NCI-H510A treated with DMSO at 0.1 percent for 48 hours (cell line): Measurements from ENCODE around the gene PCCA.
"Not testable (repeated sequence)": the region's sequence is repeated elsewhere in the genome, so short reads cannot be mapped to it uniquely, and the experiment has no call there.

Experiments
- DNase-seq: peaks from one replicate; lab custom pipeline; 2025; lab: John Stamatoyannopoulos, UW

PCCA gene

GRCh38 chr13:100088644-100089464 lies at the start of gene PCCA:
Gene PCCA (plus strand): TSS chr13:100089093. CDS start chr13:100089121, 28 bp downstream.
- peak; percentile 86 for DNase-seq

- peak; percentile 40 for DNase-seq
Observed at GRCh38 chr13:100039740-100040139, 49.2 kb upstream of the PCCA start.

- peak; percentile 26 for DNase-seq
Observed at GRCh38 chr13:100040196-100040595, 48.7 kb upstream of the PCCA start.

GRCh38 chr13:100044936-100045335 lies 44.0 kb upstream of the PCCA start:
- DNase-seq = no peak

- DNase-seq = no peak
Observed at GRCh38 chr13:100045355-100045754, 43.5 kb upstream of the PCCA start.

- DNase-seq = no peak
Observed at GRCh38 chr13:100051070-100051469, 37.8 kb upstream of the PCCA start.

- no peak for DNase-seq
Observed at GRCh38 chr13:100059827-100060226, 29.1 kb upstream of the PCCA start.

GRCh38 chr13:100063333-100063732 lies 25.6 kb upstream of the PCCA start:
- DNase-seq = no peak

- DNase-seq = no peak
Observed at GRCh38 chr13:100063906-100064305, 25.0 kb upstream of the PCCA start.

GRCh38 chr13:100068133-100068931 lies 20.6 kb upstream of the PCCA start:
- DNase-seq = no peak

- no peak for DNase-seq
Observed at GRCh38 chr13:100069278-100069677, 19.6 kb upstream of the PCCA start.

GRCh38 chr13:100075700-100076587 lies 12.9 kb upstream of the PCCA start:
- no peak for DNase-seq

- DNase-seq = not testable (repeated sequence)
Observed at GRCh38 chr13:100079003-100079402, 9.9 kb upstream of the PCCA start.

GRCh38 chr13:100083401-100083800 lies 5.5 kb upstream of the PCCA start:
- DNase-seq = not testable (repeated sequence)

GRCh38 chr13:100088273-100088643 lies 635 bp upstream of the PCCA start:
- DNase-seq = no peak

GRCh38 chr13:100089465-100090032 lies 656 bp downstream of the PCCA start:
- DNase-seq = no peak

- DNase-seq = no peak
Observed at GRCh38 chr13:100090861-100091260, 2.0 kb downstream of the PCCA start.

GRCh38 chr13:100091391-100091790 lies 2.5 kb downstream of the PCCA start:
- no peak for DNase-seq

GRCh38 chr13:100092273-100092672 lies 3.4 kb downstream of the PCCA start:
- not testable (repeated sequence) for DNase-seq

GRCh38 chr13:100095498-100095897 lies 6.6 kb downstream of the PCCA start:
- DNase-seq = no peak

- DNase-seq = no peak
Observed at GRCh38 chr13:100096526-100096925, 7.6 kb downstream of the PCCA start.

GRCh38 chr13:100097821-100098220 lies 8.9 kb downstream of the PCCA start:
- DNase-seq = no peak
